Measurements from ENCODE around the gene ASIC1. TPM values are rescaled to one million over a fixed set of nuclear protein-coding genes. Genes with fewer than 3 reads are reported as not detected.

Gene ASIC1
- total RNA-seq, 1 donor from 2014 or later = 451 TPM

- H3K4me1 Mint-ChIP-seq (ENCODE audit: low read depth, unreplicated experiment) = peaks cover 64% of the 10 kb centered on the region
Observed at GRCh38 chr12:50055831-50056638, 1.4 kb upstream of the ASIC1 start.

DNA sequence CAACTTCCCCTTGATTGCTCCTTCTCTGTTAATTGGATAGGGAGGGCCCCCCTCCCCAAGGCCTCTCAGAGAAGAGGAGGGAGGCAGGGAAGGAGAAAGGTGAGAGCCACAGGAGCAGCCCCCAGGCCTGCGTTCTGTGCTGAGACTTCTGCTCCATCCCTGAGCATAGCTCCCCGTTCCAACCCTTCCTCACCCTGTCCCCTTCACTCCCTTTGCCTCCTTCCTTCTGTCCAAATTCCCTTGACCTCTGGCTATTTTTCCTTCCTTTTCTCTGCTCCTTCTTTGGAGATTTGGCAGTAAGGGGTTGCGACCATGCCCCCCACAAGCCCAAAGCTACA lies 788 bp upstream of the ASIC1 start:
- no peak for DNase-seq
- H3K27me3 Mint-ChIP-seq (ENCODE audit: unreplicated experiment) = peaks cover 25% of the 10 kb centered on the region
- H3K27ac Mint-ChIP-seq (ENCODE audit: unreplicated experiment) = peak overlapping the region; percentile 97
- TF ChIP-seq CTCF (IDR thresholded peaks at IDR 0.05; ENCODE audit: partially characterized antibody, unreplicated experiment) = no peak
- H3K4me3 Mint-ChIP-seq (ENCODE audit: unreplicated experiment) = peak overlapping the region; percentile 96
- H3K4me1 Mint-ChIP-seq (ENCODE audit: low read depth, unreplicated experiment) = peaks cover 64% of the 10 kb centered on the region
- peaks cover 20% of the 10 kb centered on the region for H3K36me3 Mint-ChIP-seq (ENCODE audit: unreplicated experiment)
- peaks cover 40% of the 10 kb centered on the region for H3K9me3 Mint-ChIP-seq (ENCODE audit: unreplicated experiment)

More at GRCh38 chr12:50055831-50056638, 1.4 kb upstream of the ASIC1 start:
- DNase-seq = peak; percentile 65
- peak overlapping the region; percentile 96 for H3K4me3 Mint-ChIP-seq (ENCODE audit: unreplicated experiment)
- H3K27me3 Mint-ChIP-seq (ENCODE audit: unreplicated experiment) = peaks cover 22% of the 10 kb centered on the region
- peak overlapping the region; percentile 97 for H3K27ac Mint-ChIP-seq (ENCODE audit: unreplicated experiment)
- peaks cover 15% of the 10 kb centered on the region for H3K36me3 Mint-ChIP-seq (ENCODE audit: unreplicated experiment)
- peaks cover 40% of the 10 kb centered on the region for H3K9me3 Mint-ChIP-seq (ENCODE audit: unreplicated experiment)
- peak; percentile 85 for TF ChIP-seq CTCF (IDR thresholded peaks at IDR 0.05; ENCODE audit: partially characterized antibody, unreplicated experiment)

DNA sequence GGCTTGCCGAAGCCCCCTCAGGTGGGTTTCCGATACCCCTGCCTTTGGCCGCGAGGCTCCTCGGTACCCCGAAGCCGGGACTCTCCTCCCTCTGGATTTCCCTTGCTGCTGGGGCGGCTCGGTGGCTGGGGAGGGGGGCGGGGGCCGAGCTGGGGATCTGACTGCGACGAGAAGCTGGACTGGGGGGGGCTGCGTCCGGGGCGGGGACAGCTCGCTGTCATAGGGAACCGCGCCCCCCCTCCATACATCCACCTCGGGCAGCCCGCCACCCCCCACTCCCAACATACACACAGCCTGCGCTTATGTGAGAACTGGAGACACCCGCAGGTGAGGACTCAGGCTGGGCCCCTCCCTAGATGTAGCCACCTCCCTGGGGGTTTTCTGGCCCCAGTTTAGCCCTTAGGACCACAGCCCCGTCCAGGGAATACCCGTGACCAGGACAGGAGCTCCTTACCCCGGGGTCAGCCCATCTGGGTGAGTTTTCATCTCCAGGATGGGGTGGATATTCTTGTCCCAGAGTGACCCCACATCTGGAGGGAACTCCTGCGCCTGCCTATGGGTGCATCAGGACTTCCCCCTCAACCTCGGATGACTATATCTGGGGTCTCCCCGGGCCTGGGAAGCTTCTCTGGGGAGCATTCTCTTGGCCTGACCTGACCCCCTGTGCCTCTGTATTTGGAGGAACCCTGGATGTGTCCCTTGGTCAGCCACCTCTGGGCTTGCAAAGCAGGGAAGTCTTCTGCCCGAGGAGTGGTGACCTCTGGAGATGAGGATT lies 687 bp downstream of the ASIC1 start:
- peaks cover 21% of the 10 kb centered on the region for H3K27me3 Mint-ChIP-seq (ENCODE audit: unreplicated experiment)
- H3K36me3 Mint-ChIP-seq (ENCODE audit: unreplicated experiment) = peaks cover 26% of the 10 kb centered on the region
- TF ChIP-seq CTCF (IDR thresholded peaks at IDR 0.05; ENCODE audit: partially characterized antibody, unreplicated experiment) = no peak
- H3K9me3 Mint-ChIP-seq (ENCODE audit: unreplicated experiment) = peaks cover 28% of the 10 kb centered on the region
- peak overlapping the region; percentile 48 for H3K27ac Mint-ChIP-seq (ENCODE audit: unreplicated experiment)
- DNase-seq = no peak
- peak overlapping the region; percentile 82 for H3K4me3 Mint-ChIP-seq (ENCODE audit: unreplicated experiment)
- peaks cover 60% of the 10 kb centered on the region for H3K4me1 Mint-ChIP-seq (ENCODE audit: low read depth, unreplicated experiment)

DNA sequence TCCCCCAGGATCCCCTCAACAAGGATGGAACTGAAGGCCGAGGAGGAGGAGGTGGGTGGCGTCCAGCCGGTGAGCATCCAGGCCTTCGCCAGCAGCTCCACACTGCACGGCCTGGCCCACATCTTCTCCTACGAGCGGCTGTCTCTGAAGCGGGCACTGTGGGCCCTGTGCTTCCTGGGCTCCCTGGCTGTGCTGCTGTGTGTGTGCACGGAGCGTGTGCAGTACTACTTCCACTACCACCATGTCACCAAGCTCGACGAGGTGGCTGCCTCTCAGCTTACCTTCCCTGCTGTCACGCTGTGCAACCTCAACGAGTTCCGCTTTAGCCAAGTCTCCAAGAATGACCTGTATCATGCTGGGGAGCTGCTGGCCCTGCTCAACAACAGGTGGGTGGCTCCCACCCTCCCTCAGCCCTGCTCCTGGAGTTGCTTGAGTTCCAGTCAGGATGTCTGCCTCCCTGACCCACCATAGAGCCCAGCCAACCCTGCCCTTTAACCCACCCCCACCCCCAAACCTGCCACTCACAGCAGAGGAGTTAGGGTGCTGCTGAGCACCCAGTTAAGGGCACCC lies 1.4 kb downstream of the ASIC1 start:
- Mint-ChIP-seq H3K27me3 (ENCODE audit: unreplicated experiment) (peaks cover 22% of the 10 kb centered on the region), H3K4me3 (ENCODE audit: unreplicated experiment) (peak overlapping the region; percentile 82), H3K36me3 (ENCODE audit: unreplicated experiment) (peaks cover 26% of the 10 kb centered on the region), H3K9me3 (ENCODE audit: unreplicated experiment) (peaks cover 29% of the 10 kb centered on the region), H3K27ac (ENCODE audit: unreplicated experiment) (peak overlapping the region; percentile 48), H3K4me1 (ENCODE audit: low read depth, unreplicated experiment) (peaks cover 57% of the 10 kb centered on the region)
- no peak for TF ChIP-seq CTCF (IDR thresholded peaks at IDR 0.05; ENCODE audit: partially characterized antibody, unreplicated experiment)
- no peak for DNase-seq

Data from glutamatergic neuron (in vitro differentiated cells).